ENCODE results near the gene ST3GAL3. TPM values are rescaled to one million over a fixed set of nuclear protein-coding genes. Genes with fewer than 3 reads are reported as not detected.

The ST3GAL3 gene
- total and polyA plus RNA-seq, 10 of the 15 experiments (the other 5 are each of a cell fraction or from before 2014, with no cell fraction given), result 1.2 to 19.3 (median 11.0) TPM

DNA sequence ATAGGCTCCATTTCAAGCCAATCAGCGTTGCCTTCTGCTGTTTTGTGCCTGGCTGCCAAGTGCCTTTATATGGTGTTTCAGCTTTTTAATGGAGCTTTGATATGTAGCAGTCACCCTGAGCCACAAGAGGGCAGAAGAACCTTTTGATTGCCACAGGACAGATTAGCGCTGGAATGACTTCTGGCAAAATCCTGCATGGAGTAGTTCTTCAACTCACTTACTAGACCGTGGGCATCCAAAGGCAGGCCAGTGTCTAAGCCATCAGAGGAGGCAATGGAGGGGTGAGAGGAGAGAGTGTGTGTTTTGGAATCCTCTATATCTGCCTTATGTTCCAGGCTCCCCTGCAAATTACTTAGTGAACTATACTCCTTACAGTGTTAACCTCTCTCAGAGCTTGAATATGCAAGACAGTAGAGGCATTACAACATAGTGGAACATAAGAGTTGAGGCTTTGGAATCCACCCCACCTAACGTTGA is 56.2 kb downstream of the ST3GAL3 start (continued):
- TF ChIP-seq CREB1 (IDR thresholded peaks at IDR 0.05; ENCODE audit: low read depth) (no peak), SMAD1 (IDR thresholded peaks at IDR 0.05; ENCODE audit: low read depth, partially characterized antibody) (no peak), BACH1 (IDR thresholded peaks at IDR 0.05; ENCODE audit: borderline replicate concordance) (no peak), CREM (IDR thresholded peaks at IDR 0.05; ENCODE audit: low read depth) (no peak), YY1 (IDR thresholded peaks at IDR 0.05; ENCODE audit: low read depth, low read length) (peak; percentile 79), HDGF (IDR thresholded peaks at IDR 0.05) (0 out of 2 replicates have a peak, but pooled peaks have one; percentile 48), WRNIP1 (IDR thresholded peaks at IDR 0.05; ENCODE audit: borderline replicate concordance, low read depth, low read length) (peak; percentile 80; the same call in 1 of the 2 replicates), RAD21 (IDR thresholded peaks at IDR 0.05; ENCODE audit: insufficient read depth, low read depth, low read length) (peak; percentile 99), RELA (IDR thresholded peaks at IDR 0.05; ENCODE audit: borderline replicate concordance, partially characterized antibody) (no peak)
- TF ChIP-seq, protein P1, sequence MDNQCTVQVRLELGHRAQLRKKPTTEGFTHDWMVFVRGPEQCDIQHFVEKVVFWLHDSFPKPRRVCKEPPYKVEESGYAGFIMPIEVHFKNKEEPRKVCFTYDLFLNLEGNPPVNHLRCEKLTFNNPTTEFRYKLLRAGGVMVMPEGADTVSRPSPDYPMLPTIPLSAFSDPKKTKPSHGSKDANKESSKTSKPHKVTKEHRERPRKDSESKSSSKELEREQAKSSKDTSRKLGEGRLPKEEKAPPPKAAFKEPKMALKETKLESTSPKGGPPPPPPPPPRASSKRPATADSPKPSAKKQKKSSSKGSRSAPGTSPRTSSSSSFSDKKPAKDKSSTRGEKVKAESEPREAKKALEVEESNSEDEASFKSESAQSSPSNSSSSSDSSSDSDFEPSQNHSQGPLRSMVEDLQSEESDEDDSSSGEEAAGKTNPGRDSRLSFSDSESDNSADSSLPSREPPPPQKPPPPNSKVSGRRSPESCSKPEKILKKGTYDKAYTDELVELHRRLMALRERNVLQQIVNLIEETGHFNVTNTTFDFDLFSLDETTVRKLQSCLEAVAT (IDR thresholded peaks at IDR 0.05), result 0 out of 2 replicates have a peak, but pooled peaks have one; percentile 19
- TF ChIP-seq, protein P2, sequence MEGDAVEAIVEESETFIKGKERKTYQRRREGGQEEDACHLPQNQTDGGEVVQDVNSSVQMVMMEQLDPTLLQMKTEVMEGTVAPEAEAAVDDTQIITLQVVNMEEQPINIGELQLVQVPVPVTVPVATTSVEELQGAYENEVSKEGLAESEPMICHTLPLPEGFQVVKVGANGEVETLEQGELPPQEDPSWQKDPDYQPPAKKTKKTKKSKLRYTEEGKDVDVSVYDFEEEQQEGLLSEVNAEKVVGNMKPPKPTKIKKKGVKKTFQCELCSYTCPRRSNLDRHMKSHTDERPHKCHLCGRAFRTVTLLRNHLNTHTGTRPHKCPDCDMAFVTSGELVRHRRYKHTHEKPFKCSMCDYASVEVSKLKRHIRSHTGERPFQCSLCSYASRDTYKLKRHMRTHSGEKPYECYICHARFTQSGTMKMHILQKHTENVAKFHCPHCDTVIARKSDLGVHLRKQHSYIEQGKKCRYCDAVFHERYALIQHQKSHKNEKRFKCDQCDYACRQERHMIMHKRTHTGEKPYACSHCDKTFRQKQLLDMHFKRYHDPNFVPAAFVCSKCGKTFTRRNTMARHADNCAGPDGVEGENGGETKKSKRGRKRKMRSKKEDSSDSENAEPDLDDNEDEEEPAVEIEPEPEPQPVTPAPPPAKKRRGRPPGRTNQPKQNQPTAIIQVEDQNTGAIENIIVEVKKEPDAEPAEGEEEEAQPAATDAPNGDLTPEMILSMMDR (IDR thresholded peaks at IDR 0.05 in 2 of 3, conservative IDR thresholded peaks at IDR 0.05 in 1 of 3; ENCODE audit: control insufficient read depth in 2 of 3, extremely low read depth in 1 of 3, insufficient read depth in 1 of 3, low read depth in 3 of 3, low read length in 3 of 3), result peak; percentile 83 to 98 (median 92)

Measured in GM12878 (cell line).